Fibroblast of peridontal ligament (primary cell): ENCODE measurements around the gene CCSER1.
"Not testable (repeated sequence)": the region's sequence is repeated elsewhere in the genome, so short reads cannot be mapped to it uniquely, and the experiment has no call there.

Source experiments
- DNase-seq: peaks from one replicate; pipeline ENCODE4 v3.0.0-alpha.2; 2010; ENCODE audit errors: extremely low read depth

CCSER1 gene

DNA sequence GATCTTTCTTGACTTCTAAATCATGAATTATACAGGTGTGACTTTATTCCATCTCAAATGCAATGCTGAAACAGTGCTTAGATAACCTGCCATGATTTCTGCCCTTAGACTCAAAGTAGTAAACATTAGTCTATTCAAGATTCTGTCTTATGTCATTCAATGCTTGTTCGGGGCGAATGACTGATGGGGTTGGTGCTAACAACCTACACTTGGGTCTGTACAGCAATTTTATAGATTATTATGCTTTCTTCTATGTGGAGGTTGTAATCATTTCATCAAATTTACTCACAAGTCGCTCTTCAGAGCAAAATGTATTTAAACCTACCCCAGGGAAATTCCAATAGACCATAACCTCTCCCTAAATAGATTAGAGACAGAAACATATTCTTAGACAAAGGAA, 1155.0 kb downstream of the CCSER1 start:
- DNase-seq: no peak

DNA sequence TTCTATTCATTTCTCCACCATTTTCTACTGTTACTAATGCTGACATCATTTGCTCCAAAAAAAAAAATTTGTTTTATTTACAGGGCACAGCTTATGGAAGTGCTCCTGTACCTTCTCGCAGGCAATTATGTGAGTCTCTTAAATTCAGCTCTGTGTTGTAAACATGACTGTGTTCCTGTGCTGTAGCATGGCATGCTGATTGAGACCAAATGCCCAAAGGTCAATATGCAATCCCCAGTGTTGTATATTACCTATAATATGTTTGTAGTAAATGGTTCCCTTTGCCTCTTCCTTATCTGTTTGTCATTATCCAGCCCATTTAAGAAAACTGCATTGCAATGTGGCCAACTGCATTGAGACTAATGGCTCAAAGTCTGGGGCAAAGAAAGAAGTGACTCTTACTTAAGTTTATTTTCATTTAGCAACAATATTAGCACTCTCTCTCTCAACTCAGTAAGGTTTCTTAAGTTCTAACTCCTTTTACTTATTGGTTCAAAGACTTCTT, 1156.6 kb downstream of the CCSER1 start:
- DNase-seq: no peak

DNA sequence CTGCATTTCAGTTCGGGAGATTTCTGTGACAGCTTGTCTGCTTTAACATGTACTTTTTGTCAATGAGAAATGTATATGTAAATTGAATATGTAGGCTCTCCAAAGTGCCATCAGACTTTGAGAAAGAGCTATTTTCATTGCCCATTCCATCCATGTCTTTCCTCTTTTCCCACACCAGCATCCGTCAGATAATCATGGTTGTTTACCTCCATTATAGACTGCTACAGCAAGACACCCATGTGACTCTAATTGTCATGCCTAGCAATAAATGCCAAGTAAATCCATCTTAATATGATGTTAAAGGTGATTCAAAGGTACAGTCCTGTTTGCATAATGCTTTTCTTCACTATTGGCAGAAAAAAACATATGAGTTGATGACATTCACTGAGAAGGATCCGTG, 1157.3 kb downstream of the CCSER1 start:
- DNase-seq: no peak

DNA sequence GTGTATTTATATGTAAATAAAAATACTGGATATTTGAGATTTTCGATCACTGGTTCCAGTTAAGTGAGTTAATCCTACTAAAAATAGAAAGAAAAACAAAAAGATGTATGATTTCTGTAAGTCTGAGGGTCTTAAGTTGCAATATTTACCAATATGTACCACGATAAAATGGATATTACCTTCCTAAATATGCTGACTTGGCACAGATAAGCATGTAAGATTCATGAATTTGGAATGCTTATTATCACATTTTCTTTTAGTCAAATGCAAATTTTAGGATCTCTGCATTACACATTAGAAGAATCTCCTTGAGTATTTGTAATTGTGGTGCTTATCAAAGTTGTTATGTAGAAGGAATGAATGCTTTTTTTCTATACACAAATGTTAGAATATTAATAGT, 1158.3 kb downstream of the CCSER1 start:
- DNase-seq: no peak

DNA sequence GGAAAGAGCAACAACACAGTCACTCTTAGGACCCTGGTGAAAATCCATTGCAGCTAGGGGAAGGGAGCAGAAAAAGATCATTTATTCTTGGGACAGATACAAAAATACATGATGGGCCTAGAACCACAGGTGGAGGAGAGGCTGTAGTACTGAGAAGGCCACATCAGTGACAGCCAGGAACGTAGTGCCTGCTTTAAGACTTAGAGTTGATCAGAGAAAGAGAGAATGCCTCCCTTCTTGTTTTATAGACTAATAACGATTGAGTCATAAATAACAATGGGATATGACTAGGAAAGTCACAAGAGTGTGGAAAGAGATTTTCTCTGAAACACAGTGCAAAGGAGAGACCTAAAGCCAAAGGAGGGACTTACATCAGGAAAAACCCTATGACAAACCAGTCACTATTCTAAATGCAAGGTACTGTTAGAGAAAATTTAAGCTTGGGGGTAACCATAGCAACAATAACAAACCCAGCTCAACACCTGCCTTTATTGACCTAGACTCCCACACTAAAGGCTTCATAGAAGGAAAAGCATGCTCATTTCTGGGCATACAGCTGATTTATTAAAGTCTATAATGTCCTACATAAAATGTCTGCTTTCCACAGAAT, 1161.6 kb downstream of the CCSER1 start:
- no peak for DNase-seq

DNA sequence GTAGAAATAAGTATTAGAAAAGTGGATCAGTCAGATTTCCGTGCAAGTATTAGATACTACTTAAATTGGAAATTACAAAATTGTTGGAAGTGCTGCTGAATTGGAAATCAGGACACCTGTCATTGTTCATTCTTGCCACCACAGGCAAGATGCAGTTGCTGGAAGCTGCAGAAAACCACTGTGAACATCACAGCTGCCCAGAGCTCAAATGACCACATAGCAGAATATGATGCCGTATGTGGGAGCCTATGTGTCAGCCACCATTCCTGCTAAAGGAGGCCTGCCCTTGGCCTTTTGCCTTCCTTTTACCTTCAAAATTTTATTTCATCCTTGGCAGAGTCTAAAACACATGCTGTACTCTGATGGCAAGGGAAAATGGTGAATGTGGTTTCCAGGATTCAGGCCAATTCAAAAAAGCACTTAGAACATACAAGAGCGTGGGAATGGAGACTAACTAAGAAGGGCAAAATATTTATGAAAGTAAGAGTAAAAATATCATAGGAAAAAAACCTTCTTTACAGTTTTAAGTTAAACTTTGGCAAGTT, 1171.0 kb downstream of the CCSER1 start:
- no peak for DNase-seq

DNA sequence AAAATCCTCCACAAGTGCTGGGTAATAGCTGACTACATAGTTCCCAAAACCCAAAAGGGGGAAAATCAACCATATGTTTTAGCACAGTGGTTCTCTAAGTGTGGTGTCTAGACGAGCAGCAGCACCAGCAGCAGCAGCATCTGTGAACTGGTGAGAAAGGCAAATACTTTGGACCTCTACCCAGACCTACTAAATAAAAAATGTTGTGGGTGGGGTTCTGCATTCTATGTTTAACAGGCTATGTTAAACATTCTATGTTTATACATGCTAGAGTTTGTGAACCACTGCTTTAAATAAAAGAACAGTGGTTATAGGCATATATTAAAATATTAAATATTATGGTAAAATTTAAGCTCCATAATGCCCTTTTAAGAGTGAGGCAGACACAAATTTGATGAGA, 1171.6 kb downstream of the CCSER1 start:
- DNase-seq: no peak

DNA sequence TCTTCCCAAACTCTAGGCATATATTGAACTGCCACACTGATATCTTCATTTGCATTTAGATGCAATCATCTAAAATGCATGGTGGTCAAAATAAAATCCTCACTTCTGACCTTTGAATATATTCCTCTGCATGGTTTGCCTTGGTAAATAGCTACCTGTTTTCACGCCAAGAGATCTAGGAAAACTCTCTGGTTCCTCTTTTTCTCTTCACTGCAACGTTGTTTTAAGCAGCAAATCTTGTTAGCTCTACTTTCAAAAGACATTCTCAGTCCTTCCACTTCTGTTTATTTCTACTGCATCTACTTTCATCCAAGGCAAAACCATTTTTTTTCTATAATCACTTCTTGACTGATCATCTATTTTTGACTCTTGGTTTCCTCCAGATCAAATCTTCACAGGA, 1174.9 kb downstream of the CCSER1 start:
- DNase-seq: no peak

DNA sequence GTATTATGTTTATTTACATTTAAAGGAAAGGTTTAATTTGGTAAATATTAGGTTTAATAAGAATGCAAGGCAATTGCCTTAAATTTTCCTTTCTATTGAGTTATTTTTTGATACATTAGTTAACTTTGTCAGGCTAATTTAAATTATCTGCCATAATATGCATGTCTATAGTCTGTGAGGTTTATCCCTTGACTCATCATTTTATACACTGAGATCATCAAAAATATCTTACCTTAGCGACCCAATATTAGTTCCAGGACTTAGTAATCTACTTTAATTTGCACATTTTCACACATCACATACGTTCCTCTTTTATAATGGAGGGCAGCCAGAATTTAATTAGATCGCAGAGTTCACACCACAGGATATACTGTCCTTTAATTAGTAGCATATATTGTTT, 1177.1 kb downstream of the CCSER1 start:
- DNase-seq: no peak

DNA sequence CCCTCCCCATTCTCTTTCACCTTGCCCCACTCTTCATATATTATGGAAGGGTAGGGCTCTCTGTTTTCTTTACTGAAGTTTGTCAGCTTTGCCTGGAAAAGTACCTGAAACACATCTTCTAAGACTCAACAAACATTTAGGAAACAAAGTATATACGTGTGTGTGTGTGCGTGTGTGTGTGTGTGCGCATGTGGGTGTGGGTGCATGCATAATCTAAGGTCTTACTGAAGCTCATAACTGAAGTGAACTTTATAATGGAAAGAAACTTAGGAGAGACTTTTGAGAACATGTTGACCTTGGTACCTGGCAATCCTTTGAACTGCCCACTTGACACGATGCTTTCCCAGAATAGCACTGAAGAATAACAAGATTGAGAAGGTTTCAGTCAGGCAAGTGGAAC, 1190.2 kb downstream of the CCSER1 start:
- no peak for DNase-seq

DNA sequence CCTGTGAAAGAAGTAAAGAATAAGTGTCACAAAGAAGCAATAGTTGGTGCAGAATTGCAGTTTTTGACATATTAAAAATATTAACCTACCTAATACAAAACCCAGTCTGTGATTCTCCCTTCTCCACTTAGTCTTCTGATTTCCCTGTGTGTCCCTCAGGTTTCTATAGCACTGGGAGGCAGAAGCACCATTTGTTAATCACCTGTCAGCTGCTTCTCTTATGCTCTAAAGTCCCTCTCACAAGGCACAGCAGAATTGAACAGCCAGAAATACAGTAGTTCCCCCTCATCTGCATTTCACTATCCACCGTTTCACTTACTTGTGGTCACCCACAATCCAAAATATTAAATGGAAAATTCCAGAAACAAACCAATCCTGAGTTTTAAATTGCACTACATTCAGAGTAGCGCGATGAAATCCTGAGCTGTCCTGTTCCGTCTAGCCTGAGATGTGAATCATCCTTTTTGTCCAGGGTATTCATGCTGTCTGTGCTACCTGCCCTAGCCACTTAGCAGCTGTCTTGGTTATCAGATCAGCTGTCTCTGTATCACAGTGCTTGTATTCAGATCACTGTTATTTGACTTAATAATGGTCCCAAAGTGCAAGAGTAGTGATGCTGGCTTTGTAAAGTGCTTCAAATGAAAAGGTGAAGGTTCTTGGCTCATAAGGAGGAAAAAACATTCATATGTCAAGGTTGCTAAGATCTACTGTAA, 1192.5 kb downstream of the CCSER1 start:
- DNase-seq: no peak

DNA sequence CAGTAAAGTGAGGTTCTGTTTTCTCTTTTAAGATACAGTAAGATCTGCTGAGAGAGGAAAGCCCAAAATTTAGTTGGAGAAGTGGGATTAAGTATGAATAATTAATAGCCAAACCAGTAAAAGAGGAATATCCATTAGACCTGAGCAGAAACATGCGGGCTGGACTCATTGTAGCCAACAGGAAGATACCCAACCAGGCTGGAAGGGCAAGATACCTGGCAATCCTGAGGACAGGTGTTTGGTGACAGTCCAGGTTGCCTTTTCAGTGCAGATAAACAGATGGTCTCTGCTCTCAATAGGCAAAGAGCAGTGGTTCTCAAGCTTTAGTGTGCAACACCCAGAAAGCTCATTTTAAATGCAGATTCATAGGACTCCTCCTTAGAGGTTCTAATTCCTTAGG, 1195.8 kb downstream of the CCSER1 start:
- DNase-seq: no peak

DNA sequence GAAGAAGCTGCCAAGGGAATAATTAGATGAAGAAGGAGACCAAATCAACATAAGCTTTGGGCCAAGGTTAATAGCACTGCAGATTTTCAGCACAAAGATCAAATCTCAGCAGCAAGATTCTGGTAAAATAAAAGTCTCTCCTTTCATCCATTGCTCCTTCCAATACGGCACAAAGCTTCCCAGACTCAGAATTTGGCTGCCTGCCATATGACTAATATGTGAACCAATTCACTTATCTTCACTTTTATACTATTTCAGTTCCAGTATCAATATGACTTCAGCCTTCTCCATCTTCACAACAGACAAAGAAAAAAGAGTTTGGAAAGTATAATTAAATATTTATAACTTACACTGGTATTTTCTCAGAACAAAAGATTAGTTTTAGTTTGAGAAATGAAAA, 1198.3 kb downstream of the CCSER1 start:
- peak; percentile 11 for DNase-seq

DNA sequence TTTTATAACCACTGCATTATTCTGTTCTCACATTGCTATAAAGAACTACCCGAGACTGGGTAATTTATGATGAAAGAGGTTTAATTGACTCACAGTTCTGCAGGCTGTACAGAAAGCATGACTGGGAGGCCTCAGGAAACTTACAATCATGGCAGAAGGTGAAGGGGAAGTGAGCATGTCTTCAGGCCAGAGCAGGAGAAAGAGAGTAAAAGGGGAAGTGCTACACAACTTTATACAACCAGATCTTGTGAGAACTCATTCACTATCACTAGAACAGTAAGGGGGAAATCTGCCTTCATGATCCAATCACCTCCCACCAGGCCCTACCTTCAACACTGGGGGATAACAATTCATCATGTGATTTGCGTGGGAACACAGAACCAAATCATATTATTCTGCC, 1199.0 kb downstream of the CCSER1 start:
- not testable (repeated sequence) for DNase-seq

DNA sequence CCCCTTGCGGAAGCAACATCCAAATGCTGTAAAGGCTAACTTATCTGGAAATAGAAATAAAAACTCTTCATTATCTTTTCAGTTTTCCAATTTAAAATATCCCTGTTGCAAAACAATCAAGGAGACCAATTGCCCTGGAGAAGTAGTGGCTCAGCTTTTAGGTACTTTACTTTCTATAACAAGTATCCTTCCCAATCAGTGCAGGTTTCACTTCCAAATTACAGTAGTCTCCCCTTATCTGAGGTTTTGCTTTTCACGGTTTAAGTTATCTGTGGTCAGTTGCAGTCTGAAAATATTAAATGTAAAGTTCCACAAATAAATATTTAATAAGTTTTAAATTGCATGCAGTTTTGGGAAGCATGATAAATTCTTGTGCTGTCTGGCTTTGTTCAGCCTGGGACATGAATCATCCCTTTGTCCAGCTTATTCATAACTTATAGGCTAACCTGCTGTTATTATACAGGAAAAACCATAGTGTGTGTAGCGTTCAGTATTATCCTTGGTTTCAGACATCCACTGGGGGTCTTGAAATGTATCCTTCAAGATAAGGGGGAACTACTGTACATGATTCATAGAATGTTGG, 1203.5 kb downstream of the CCSER1 start:
- DNase-seq: no peak

DNA sequence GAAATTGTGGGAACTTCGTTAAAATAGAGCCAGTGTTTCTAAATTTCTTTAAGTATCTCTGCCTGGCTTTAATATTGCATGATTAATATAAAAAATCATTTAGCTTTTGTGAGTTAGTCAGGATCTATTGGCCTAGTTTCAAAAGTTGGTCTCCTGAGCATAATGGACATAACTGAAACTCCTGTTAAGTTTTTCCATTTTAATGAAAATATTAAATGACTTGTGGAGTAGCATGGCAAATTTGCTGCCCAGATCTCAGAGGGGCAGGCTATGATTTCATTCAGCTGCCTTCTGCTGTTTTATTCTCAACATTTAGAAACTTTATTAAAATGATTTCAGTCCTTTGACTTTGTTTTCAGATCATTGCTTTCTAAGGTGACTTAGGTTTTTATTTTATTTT, 1213.6 kb downstream of the CCSER1 start:
- no peak for DNase-seq

DNA sequence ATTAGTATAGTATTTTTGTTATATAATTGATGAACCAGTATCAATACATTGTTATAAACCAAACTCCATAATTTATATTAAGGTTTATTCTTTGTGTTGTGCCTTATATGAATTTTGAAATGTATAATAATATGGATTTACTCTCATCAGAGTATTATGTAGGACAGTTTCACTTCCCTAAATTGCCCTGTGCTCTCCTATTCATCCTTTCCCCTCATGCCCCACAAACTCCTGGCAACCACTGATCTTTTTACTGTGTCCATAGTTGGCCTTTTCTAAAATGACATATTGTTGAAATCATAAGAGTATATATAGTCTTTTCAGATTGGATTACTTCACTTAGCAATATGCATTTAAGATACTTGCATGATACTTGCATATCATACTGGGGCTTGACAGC, 1218.4 kb downstream of the CCSER1 start:
- DNase-seq: no peak

DNA sequence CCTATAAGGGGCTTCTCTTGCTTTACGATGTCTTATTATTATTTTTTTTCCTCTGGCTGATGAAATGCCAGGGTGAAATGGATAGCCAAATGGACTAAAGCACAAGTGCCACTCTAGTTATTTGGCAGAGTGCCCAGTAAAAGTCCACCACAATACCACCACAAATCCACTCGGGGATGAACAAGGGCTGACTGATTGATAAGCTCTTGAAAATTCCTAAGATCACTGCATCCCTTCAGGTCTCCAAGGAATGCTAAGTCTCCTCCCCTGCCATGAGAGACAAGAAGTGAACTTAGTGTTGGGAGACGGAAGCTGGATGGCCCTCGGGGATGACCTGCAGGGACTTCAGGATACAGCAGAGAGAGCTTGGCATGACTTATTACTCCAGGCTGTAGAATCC, 1229.3 kb downstream of the CCSER1 start:
- DNase-seq: not testable (repeated sequence)

DNA sequence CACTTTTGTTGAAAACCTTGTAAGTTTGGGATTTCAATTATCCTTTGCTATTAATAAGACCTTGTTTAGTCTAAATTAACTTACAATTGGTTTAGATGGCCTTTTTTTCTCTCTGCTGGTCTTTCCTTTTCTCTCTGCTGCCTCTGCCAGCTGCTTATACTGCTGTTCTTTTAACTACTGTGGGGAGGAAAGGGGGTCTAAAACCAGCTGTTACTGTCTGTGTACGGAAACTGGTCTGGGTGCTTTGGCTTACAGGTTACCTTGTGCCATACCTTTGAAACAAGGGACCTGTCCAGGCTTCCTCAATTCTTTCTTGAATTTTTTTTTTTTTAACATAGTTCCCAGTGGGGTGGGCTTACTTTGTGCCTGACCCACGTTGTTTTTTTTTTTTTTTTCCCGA, 1230.8 kb downstream of the CCSER1 start:
- DNase-seq: not testable (repeated sequence)

DNA sequence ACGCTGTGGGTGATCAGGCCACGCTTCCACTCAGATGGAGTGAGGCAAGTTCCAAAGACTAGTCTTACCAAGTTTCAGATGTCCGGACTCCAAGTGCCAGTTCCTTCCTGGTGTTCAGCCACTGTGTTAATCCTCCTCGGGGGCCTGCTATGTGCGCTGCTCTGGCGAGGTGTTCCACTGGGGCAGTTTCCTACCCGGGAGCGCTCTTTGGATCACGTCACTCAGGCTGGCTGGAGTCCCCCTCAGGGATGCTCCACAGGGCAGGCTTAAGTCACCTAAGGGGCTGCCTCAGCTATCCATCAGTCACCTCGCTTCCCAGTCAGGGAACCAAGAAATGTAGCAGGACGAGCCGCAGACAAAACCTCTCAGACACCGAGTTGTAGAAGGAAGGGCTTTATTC, 1231.4 kb downstream of the CCSER1 start:
- DNase-seq: not testable (repeated sequence)

DNA sequence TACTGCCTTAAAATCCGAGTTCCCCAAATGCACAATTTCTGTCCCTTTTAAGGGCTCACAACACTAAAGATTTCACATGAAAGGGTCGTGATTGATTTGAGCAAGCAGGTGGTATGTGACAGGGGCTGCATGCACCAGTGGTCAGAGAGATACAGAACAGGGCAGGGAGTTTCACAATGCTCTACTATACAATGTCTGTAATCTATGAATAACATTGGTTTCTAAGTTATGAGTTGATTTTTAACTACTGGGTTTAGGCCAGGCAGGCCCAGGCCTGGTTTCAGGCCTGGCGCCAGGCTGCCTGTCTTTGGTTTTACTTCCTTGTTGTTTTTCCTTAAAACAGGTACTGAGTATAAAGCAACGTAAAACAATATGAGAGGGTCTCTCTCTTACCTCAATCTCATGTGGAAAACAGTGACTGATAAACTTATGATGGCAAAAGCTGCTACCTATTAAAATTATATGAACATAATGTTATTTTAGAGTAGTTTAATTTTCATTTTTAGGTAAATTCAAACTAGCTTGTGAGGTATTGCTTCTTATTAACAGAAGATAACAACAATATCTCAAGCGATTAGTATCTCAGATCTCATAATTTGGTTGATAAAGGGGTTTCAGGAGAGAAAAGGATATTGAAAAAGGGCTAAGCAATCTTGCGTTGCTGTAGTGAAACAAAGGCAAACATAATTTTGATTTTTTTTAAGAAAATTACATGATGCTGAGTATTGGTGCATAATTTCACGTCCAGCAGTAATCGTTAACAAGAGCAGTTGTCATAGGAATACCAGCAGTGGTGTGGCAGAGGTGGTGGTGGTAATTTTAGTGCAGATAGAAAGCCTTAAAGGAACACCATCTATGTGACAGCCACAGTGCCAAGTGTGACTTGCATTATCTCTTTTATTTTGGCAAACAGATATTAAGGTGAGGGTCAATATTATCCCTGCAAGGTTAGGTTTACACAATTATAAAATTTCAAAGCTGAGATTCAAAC, 1232.1 kb downstream of the CCSER1 start:
- no peak for DNase-seq

DNA sequence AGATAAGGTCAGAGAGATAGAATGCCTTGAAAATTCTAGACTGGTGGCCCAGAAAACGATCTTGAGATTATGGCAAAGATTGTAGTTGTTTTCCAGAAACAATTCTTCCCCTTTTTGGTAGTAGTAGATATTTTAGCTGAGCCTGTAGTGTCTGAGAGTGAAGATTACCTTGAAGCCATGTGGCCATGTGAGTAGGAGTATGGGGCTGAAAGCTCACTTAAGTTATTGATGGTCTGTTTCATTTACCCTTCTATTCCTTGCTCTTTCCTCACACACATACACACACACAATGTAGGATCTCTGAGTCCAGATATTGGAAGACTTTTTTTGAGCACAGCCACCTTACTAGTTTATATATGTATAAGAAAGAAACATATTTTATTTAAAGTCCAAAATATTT, 1234.9 kb downstream of the CCSER1 start:
- no peak for DNase-seq
